C4-2B (cell line): ENCODE data around the gene ZC3H7B.
A peak's percentile ranks its signal among the peaks of the same experiment; 100 is the strongest.

ENCODE experiments used
- H3K27ac ChIP-seq: fragments of 450-650 bp; 2 replicates; pipeline ENCODE4 v1.5.1; 2017
- ZFX ChIP-seq: fragments of 450-650 bp; IDR thresholded peaks from 2 replicates; pipeline ENCODE4 v1.6.1; 2017
- TF ChIP-seq, protein P1 (sequence below): fragments of 450-650 bp; conservative IDR thresholded peaks from 2 replicates; pipeline ENCODE4 v1.5.1; 2017; ENCODE audit warnings: mild to moderate bottlenecking

The ZC3H7B gene

DNA sequence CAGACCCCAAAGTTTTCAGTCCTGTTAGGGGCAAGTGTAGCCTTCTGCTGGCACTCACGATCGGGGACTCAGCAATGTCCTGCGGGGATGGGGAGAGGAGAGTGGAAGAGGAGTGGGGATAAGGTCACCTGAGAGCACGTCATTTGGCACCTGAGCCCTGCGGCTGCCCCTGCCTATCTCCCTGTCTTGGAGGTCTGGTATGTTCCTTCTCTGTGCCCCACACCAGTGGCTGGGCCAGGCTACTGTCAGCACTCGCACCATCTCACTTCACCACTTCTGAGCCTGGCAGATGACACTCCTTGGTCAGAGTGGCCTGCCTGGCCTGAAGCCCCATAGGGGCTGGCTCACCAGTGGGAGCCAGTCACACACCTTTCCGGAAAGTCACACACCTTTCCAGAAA is 40.5 kb upstream of the ZC3H7B start:
- TF ChIP-seq, protein P1, sequence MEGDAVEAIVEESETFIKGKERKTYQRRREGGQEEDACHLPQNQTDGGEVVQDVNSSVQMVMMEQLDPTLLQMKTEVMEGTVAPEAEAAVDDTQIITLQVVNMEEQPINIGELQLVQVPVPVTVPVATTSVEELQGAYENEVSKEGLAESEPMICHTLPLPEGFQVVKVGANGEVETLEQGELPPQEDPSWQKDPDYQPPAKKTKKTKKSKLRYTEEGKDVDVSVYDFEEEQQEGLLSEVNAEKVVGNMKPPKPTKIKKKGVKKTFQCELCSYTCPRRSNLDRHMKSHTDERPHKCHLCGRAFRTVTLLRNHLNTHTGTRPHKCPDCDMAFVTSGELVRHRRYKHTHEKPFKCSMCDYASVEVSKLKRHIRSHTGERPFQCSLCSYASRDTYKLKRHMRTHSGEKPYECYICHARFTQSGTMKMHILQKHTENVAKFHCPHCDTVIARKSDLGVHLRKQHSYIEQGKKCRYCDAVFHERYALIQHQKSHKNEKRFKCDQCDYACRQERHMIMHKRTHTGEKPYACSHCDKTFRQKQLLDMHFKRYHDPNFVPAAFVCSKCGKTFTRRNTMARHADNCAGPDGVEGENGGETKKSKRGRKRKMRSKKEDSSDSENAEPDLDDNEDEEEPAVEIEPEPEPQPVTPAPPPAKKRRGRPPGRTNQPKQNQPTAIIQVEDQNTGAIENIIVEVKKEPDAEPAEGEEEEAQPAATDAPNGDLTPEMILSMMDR: no peak
- TF ChIP-seq ZFX: no peak
- H3K27ac ChIP-seq: peak overlapping the region; percentile 63

DNA sequence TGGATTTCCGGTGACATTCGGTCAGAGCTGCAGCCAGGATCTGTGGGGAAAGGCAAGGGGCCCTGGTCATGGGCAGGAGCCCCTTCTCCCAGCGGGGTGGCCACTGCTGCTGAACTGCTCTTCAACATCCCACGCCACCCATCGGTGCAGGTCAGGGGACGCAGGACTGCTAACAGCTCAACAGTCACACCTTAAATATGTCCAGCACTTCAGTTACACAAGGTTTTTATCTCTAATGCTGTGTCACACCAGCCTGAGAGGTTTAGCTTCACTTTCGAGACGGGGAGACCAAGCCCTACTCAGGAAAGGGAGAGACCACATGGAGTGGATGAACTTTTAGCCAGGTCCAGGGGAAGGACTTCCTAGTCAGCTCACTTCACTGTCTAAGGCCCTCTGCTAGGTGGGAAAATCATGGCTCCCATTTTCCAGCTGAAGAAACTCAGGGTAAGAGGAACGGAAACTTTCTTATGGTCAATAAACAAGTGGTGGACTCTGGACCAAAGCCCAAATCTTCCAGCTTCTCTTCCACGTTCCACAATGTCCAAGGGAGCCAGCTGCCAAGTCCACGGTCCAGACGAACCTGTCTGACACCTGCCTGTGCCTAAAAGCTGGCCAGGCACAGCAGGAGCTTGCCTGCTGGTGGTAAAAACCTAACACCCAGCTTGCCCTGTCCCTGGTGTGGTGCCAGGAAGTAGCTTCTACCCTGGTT is 39.6 kb upstream of the ZC3H7B start:
- TF ChIP-seq, protein P1: no peak
- TF ChIP-seq ZFX: no peak
- H3K27ac ChIP-seq: peak overlapping the region; percentile 63

DNA sequence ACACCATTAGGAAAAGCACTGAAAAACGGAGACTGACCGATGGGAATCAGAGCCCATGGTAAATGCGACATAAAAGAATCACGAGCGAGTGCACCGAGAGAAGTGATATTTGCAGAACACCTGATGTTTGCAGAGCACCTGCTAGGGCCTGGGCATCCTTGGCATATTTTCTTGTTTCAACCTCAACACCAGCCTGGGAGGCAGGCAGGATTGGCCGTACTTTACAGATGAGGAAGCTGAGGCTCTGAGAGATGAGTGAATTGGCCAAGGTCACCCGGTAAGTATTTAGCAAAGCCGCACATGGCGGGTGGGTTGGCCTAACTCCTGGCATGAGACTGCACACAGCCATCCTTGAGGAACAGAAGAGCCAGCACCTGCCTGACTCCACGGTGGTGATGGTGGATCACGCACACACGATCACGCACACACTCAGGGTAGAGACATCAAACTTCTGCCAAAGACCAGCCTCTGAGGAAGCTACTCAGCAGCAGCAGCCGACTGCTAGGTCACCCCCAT is 39.0 kb upstream of the ZC3H7B start:
- H3K27ac ChIP-seq: peak overlapping the region; percentile 63
- TF ChIP-seq, protein P1: no peak
- no peak for TF ChIP-seq ZFX

DNA sequence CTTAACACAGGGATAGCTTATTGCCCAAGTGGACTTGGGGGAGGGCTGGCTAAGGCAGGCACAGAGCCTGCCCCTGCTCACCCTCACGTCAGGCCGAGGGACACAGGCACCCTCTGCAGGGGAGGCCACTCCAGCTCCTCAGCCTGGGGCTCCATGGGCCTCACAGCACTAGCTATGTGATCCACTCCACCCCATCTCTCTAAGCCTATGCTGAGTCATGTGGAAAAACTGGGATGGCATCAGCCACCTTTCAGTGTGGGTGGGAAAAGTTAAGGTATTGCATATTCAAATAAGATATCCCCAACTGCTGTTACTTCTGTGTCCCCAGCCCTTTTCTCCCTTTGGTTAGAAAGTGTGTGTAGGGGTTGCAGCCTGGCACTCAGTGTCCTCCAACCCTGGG is 37.6 kb upstream of the ZC3H7B start:
- no peak for TF ChIP-seq ZFX
- TF ChIP-seq, protein P1: no peak
- H3K27ac ChIP-seq: peak overlapping the region; percentile 63

DNA sequence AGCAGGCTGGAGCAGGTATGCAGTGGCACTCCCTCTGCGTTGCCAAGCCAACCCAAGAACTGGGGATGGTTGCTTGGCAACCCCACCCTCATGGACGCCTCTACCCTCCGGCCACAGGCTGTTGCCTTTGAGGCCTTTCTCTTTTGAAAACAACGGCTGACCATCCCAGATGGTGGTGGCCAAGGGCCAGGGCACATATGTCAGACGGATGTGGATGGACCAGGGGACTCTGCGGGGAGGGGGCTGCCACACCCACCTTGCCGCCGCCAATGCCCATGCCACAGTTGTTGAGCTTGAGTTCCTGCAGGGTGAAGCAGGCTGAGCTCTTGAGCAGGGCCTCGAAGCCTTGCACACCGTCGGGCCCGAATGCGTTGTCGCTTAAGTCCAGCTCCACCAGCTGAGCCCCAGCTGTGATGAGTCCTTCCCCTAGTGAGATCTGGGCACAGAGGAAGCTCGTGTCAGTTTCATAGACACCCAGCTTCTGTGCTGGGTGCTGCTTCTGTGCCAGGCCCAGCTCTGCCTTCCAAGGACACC is 36.9 kb upstream of the ZC3H7B start:
- no peak for TF ChIP-seq ZFX
- TF ChIP-seq, protein P1: no peak
- no peak overlapping the region; the same call in 1 of the 2 replicates for H3K27ac ChIP-seq

DNA sequence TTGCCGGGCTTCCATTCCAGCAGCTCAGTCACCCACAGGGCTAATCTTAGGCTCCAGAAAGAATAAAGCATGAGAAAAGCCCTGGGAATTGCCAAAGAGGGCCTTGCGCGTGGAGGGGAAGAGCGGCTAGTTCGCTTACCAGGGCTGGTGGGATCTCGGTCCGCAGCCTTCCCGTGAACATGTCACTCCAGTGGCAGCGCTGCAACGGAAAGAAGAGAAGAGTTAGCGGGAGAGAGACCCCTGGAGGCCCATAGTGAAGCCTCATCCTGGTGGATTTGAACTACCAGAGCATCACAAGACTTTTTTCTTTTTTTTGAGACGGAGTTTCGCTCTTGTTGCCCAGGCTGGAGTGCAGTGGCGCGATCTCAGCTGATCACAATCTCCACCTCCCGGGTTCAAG is 33.4 kb upstream of the ZC3H7B start:
- H3K27ac ChIP-seq: no peak overlapping the region
- TF ChIP-seq, protein P1: no peak
- no peak for TF ChIP-seq ZFX

DNA sequence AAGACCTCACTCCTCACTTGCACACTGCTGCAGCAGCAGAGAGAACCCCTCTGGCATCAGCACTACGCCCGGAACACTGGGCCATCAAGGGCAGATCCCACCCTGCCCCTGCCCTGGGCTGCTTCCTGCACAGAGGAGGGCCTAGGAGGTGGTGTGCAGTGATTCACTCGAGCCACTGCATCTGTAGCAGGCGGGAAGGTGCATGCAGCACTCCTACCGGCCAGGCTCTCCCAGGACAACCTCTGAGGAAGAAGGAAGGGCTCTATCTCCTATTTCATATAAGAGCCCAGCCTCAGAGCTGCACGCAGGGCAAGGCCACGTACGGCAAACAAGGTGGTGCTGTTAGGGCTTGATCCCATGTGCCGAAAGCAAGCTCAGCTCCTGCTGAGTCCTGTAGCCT is 29.5 kb upstream of the ZC3H7B start:
- TF ChIP-seq, protein P1: no peak
- TF ChIP-seq ZFX: no peak
- H3K27ac ChIP-seq: no peak overlapping the region
